Urothelium cell line (cell line): ENCODE results near the gene SPATA2.
"Not testable (repeated sequence)": the region's sequence is repeated elsewhere in the genome, so short reads cannot be mapped to it uniquely, and the experiment has no call there.

Experiments used
- DNase-seq: peaks from one replicate; pipeline ENCODE4 v3.0.0; 2011; ENCODE audit warnings: low spot score, mixed read lengths
- FAIRE-seq: peaks from 2 replicates; lab custom pipeline; 2011; peaks lifted over from hg19 to GRCh38; lab: Jason Lieb, UNC

Gene SPATA2

GRCh38 chr20:49915380-49916145 is at the start of gene SPATA2:
SPATA2 (minus strand) TSS chr20:49915529; CDS start chr20:49908490, 7,039 bp downstream.
- DNase-seq = peak; percentile 99
- FAIRE-seq = peak; percentile 30

- FAIRE-seq = no peak
Measured at GRCh38 chr20:49961413-49961812, 46.1 kb upstream of the SPATA2 start.

GRCh38 chr20:49957089-49957938 is 42.0 kb upstream of the SPATA2 start:
- not testable (repeated sequence) for FAIRE-seq, DNase-seq

More at GRCh38 chr20:49961413-49961812, 46.1 kb upstream of the SPATA2 start:
- no peak for DNase-seq

GRCh38 chr20:49956689-49957088 is 41.4 kb upstream of the SPATA2 start:
- DNase-seq = no peak
- FAIRE-seq = no peak

GRCh38 chr20:49955830-49956396 is 40.6 kb upstream of the SPATA2 start:
- not testable (repeated sequence) for DNase-seq, FAIRE-seq

- DNase-seq = no peak
- FAIRE-seq = no peak
Measured at GRCh38 chr20:49955167-49955566, 39.8 kb upstream of the SPATA2 start.

- DNase-seq (no peak), FAIRE-seq (no peak)
Measured at GRCh38 chr20:49951151-49951550, 35.8 kb upstream of the SPATA2 start.

GRCh38 chr20:49948809-49949507 is 33.6 kb upstream of the SPATA2 start:
- no peak for DNase-seq
- FAIRE-seq = no peak

- FAIRE-seq = no peak
- DNase-seq = no peak
Measured at GRCh38 chr20:49948178-49948577, 32.8 kb upstream of the SPATA2 start.

GRCh38 chr20:49945701-49946477 is 30.6 kb upstream of the SPATA2 start:
- FAIRE-seq = no peak
- DNase-seq = no peak

GRCh38 chr20:49945306-49945700 is 30.0 kb upstream of the SPATA2 start:
- FAIRE-seq = no peak
- no peak for DNase-seq

GRCh38 chr20:49942942-49943341 is 27.6 kb upstream of the SPATA2 start:
- FAIRE-seq (no peak), DNase-seq (no peak)

GRCh38 chr20:49942303-49942702 is 27.0 kb upstream of the SPATA2 start:
- DNase-seq = no peak

GRCh38 chr20:49941456-49941855 is 26.1 kb upstream of the SPATA2 start:
- FAIRE-seq (no peak), DNase-seq (no peak)

More at GRCh38 chr20:49942303-49942702, 27.0 kb upstream of the SPATA2 start:
- no peak for FAIRE-seq

- FAIRE-seq = no peak
- no peak for DNase-seq
Measured at GRCh38 chr20:49938173-49939163, 23.1 kb upstream of the SPATA2 start.

GRCh38 chr20:49937027-49937929 is 21.9 kb upstream of the SPATA2 start:
- no peak for FAIRE-seq
- DNase-seq = no peak

- FAIRE-seq (no peak), DNase-seq (peak; percentile 100)
Measured at GRCh38 chr20:49936153-49937026, 21.1 kb upstream of the SPATA2 start, which contains the start of gene RNF114. RNF114 (plus strand) TSS chr20:49936397; CDS start chr20:49936413, 16 bp downstream.
